H9 (cell line): Measurements from ENCODE around the gene RNF13. TPM values are rescaled to one million over a fixed set of nuclear protein-coding genes. Genes with fewer than 3 reads are reported as not detected.
A peak's percentile ranks its signal among the peaks of the same experiment; 100 is the strongest.

Source experiments
- DNase-seq: peaks from one replicate; pipeline ENCODE4 v3.0.0-alpha.2; 2017
- H2AFZ ChIP-seq: one replicate; pipeline ENCODE4 v1.6.1; 2013; ENCODE audit warnings: mild to moderate bottlenecking, low read length, control low read depth, moderate library complexity
- H2AK5ac ChIP-seq: 2 replicates; pipeline ENCODE4 v1.6.1; 2013; ENCODE audit warnings: low read length, control low read depth, mixed read lengths; ENCODE audit not compliant: insufficient read length
- H2BK120ac ChIP-seq: one replicate; pipeline ENCODE4 v1.6.1; 2013; ENCODE audit warnings: low read depth, mild to moderate bottlenecking, low read length, control low read depth, inconsistent platforms; ENCODE audit not compliant: poor library complexity, severe bottlenecking
- H2BK12ac ChIP-seq: 2 replicates; pipeline ENCODE4 v1.6.1; 2013; ENCODE audit warnings: low read length, control low read depth, mixed read lengths, low read depth; ENCODE audit not compliant: insufficient read length
- H2BK15ac ChIP-seq: 2 replicates; pipeline ENCODE4 v1.6.1; 2013; ENCODE audit warnings: low read depth, low read length, control low read depth
- H2BK20ac ChIP-seq: one replicate; pipeline ENCODE4 v1.6.1; 2013; ENCODE audit warnings: low read depth, mild to moderate bottlenecking, low read length, control low read depth, inconsistent platforms; ENCODE audit not compliant: poor library complexity, severe bottlenecking
- H2BK5ac ChIP-seq: 2 replicates; pipeline ENCODE4 v1.6.1; 2013; ENCODE audit warnings: low read length, control low read depth, mixed read lengths; ENCODE audit not compliant: insufficient read length
- H3K14ac ChIP-seq: 2 replicates; pipeline ENCODE4 v1.6.1; 2013; ENCODE audit warnings: low read length, control low read depth; ENCODE audit not compliant: insufficient read depth
- H3K18ac ChIP-seq: 2 replicates; pipeline ENCODE4 v1.6.1; 2013; ENCODE audit warnings: low read depth, mild to moderate bottlenecking, mixed read lengths, low read length, control low read depth; ENCODE audit not compliant: insufficient read length
- H3K23ac ChIP-seq: 2 replicates; pipeline ENCODE4 v1.6.1; 2013; ENCODE audit warnings: low read length, control low read depth, mixed read lengths, low read depth; ENCODE audit not compliant: insufficient read length
- H3K23me2 ChIP-seq: 2 replicates; pipeline ENCODE4 v1.6.1; 2013; ENCODE audit warnings: low read depth, mild to moderate bottlenecking, mixed read lengths, low read length, control low read depth; ENCODE audit not compliant: insufficient read length, poor library complexity, severe bottlenecking
- H3K27ac ChIP-seq: 2 replicates; pipeline ENCODE4 v1.5.1; 2013; ENCODE audit warnings: low read length, control low read depth, mixed read lengths, low read depth; ENCODE audit not compliant: insufficient read length
- H3K27me3 ChIP-seq: 2 replicates; pipeline ENCODE4 v1.6.1; 2013; ENCODE audit warnings: low read length, control low read depth, inconsistent platforms; ENCODE audit not compliant: insufficient read depth
- H3K4ac ChIP-seq: 2 replicates; pipeline ENCODE4 v1.6.1; 2013; ENCODE audit warnings: low read depth, mild to moderate bottlenecking, control low read depth, inconsistent platforms, low read length, moderate library complexity
- H3K4me1 ChIP-seq: 2 replicates; pipeline ENCODE4 v1.6.1; 2013; ENCODE audit warnings: low read length, control low read depth, inconsistent platforms; ENCODE audit not compliant: insufficient read depth
- H3K4me2 ChIP-seq: 2 replicates; pipeline ENCODE4 v1.6.1; 2013; ENCODE audit warnings: low read length, control low read depth, mixed read lengths; ENCODE audit not compliant: insufficient read length, insufficient read depth
- H3K56ac ChIP-seq: 2 replicates; pipeline ENCODE4 v1.6.1; 2013; ENCODE audit warnings: low read depth, mild to moderate bottlenecking, mixed read lengths, low read length, control low read depth; ENCODE audit not compliant: insufficient read length
- H3K79me1 ChIP-seq: 2 replicates; pipeline ENCODE4 v1.6.1; 2013; ENCODE audit warnings: low read depth, mild to moderate bottlenecking, moderate library complexity, low read length, control low read depth, inconsistent platforms; ENCODE audit not compliant: insufficient read depth, poor library complexity, severe bottlenecking
- H3K79me2 ChIP-seq: 2 replicates; pipeline ENCODE4 v1.6.1; 2013; ENCODE audit warnings: low read length, control low read depth, inconsistent platforms; ENCODE audit not compliant: insufficient read depth
- H3K9ac ChIP-seq: 2 replicates; pipeline ENCODE4 v1.6.1; 2013; ENCODE audit warnings: low read length, control low read depth, mixed read lengths; ENCODE audit not compliant: insufficient read length; ENCODE audit errors: extremely low read depth
- H3K9me3 ChIP-seq: one replicate; pipeline ENCODE4 v1.6.1; 2013; ENCODE audit warnings: low read depth, low read length, inconsistent platforms; ENCODE audit not compliant: control insufficient read depth
- H3T11ph ChIP-seq: one replicate; pipeline ENCODE4 v1.6.1; 2013; ENCODE audit warnings: mild to moderate bottlenecking, low read length, control low read depth, inconsistent platforms
- H4K20me1 ChIP-seq: one replicate; pipeline ENCODE4 v1.6.1; 2013; ENCODE audit not compliant: control insufficient read depth, insufficient read length, insufficient read depth
- H4K5ac ChIP-seq: 2 replicates; pipeline ENCODE4 v1.6.1; 2013; ENCODE audit warnings: low read depth, mild to moderate bottlenecking, mixed read lengths, low read length, control low read depth; ENCODE audit not compliant: insufficient read length
- H4K8ac ChIP-seq: replicated peaks from 2 replicates; pipeline ENCODE4 v1.6.1; 2013; ENCODE audit warnings: low read length, control low read depth, mixed read lengths, low read depth; ENCODE audit not compliant: insufficient read length
- H4K91ac ChIP-seq: 2 replicates; pipeline ENCODE4 v1.6.1; 2013; ENCODE audit warnings: low read depth, mild to moderate bottlenecking, moderate library complexity, mixed read lengths, low read length, control low read depth; ENCODE audit not compliant: insufficient read length
- H3K27ac Mint-ChIP-seq, 3 experiments: 2 replicates in 2 of 3; 3 replicates in 1 of 3; pipeline ENCODE4 v1.8.0; 2020 to 2021; ENCODE audit warnings: mixed read lengths in 3 of 3, mild to moderate bottlenecking in 1 of 3, moderate library complexity in 1 of 3
- H3K27me3 Mint-ChIP-seq: 2 replicates; pipeline ENCODE4 v1.8.0; 2021; ENCODE audit warnings: low read depth, mild to moderate bottlenecking, moderate library complexity, mixed read lengths
- H3K36me3 Mint-ChIP-seq, 3 experiments: 2 replicates in 2 of 3; 3 replicates in 1 of 3; pipeline ENCODE4 v1.8.0; 2020 to 2021; ENCODE audit warnings: low read depth in 3 of 3, mixed read lengths in 3 of 3; ENCODE audit not compliant: insufficient read depth in 1 of 3
- H3K4me1 Mint-ChIP-seq, 2 experiments: 2 replicates each; pipeline ENCODE4 v1.8.0; 2020; ENCODE audit warnings: mixed read lengths in 2 of 2
- H3K4me3 Mint-ChIP-seq, 2 experiments: 2 replicates in 1 of 2; 3 replicates in 1 of 2; pipeline ENCODE4 v1.8.0; 2020 to 2021; ENCODE audit warnings: mild to moderate bottlenecking in 2 of 2, mixed read lengths in 2 of 2, moderate library complexity in 1 of 2
- H3K9me3 Mint-ChIP-seq, 2 experiments: 2 replicates in 1 of 2; 3 replicates in 1 of 2; pipeline ENCODE4 v1.8.0; 2020; ENCODE audit warnings: mild to moderate bottlenecking in 2 of 2, mixed read lengths in 2 of 2, moderate library complexity in 1 of 2
- WGBS: extraction: QIAGEN DNeasy Blood & Tissue Kit; methylation state at CpG from one replicate; pipeline ENCODE4 v1.1.7; 2013; ENCODE audit warnings: missing lambda C conversion rate, low lambda C conversion rate, mixed read lengths; ENCODE audit not compliant: insufficient read length; ENCODE audit errors: extremely low coverage; 5-methylcytosine and 5-hydroxymethylcytosine counted together
- total RNA-seq: library from RNA; stranded (reverse); gene quantifications from 2 replicates; pipeline ENCODE4 v1.2.1, GENCODE V29; 2021
- TF ChIP-seq, protein P1 (sequence below): fragments of 200-600 bp; sonication (generic); conservative IDR thresholded peaks from 3 replicates; pipeline ENCODE4 v1.8.0; 2021; ENCODE audit warnings: antibody characterized with exemption, mild to moderate bottlenecking

RNF13 gene
- total RNA-seq, 1 experiment from 2014 or later, result 23.4 TPM

DNA sequence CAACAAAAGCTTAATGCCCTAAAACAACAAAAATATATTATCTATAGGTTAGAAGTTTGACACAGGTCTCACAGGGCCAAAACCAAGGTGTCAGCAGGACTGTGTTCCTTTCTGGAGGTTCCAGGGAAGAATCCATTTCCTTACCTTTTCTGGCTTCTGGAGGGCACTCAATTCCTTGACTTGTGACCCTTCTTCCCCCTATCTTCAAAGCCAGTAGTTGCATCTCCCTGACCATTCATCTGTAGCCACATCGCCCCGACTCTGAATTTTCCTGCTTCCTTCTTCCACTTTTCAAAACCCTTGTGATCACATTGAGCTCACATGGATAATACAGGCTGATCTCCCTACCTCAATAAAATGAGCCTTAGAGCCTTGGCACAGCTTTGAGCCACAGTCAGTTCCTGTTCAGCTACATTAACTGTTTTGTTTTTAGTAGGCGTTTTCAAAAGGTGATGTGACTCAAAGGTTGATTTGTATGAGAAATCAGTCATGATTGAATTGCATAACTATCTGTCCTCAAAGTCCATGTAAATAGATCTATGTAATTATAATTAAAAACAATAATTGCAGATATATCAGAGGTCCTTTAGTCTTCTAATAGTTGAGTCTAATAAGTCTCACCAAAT is 145.3 kb downstream of the RNF13 start:
- no peak overlapping the region for H3K4me3 Mint-ChIP-seq
- no peaks in the 10 kb centered on the region for H3K27me3 ChIP-seq
- no CpG with 5 or more reads among the region's 3 CpGs for WGBS
- no peak overlapping the region for H2BK120ac ChIP-seq
- no peaks in the 10 kb centered on the region for H3K27me3 Mint-ChIP-seq
- H3K4ac ChIP-seq, result no peak overlapping the region
- no peak overlapping the region for H2BK5ac ChIP-seq
- H3K36me3 Mint-ChIP-seq, result peaks cover 6 to 15% (median 14%) of the 10 kb centered on the region in 3 experiments; a peak in 6 of 7 replicates
- H2BK15ac ChIP-seq, result no peak overlapping the region
- no peak overlapping the region for H3K18ac ChIP-seq
- H2BK12ac ChIP-seq, result no peak overlapping the region
- no peak overlapping the region for H3K9ac ChIP-seq
- H3T11ph ChIP-seq, result no peak overlapping the region
- H4K5ac ChIP-seq, result no peak overlapping the region
- H3K9me3 Mint-ChIP-seq, result no peaks in the 10 kb centered on the region
- no peaks in the 10 kb centered on the region for H3K79me2 ChIP-seq
- DNase-seq, result no peak
- H3K23ac ChIP-seq, result no peak overlapping the region
- H4K20me1 ChIP-seq, result no peaks in the 10 kb centered on the region
- H3K23me2 ChIP-seq, result no peaks in the 10 kb centered on the region
- no peak overlapping the region for H4K91ac ChIP-seq
- H3K27ac ChIP-seq, result no peak overlapping the region
- no peak overlapping the region for H3K56ac ChIP-seq
- H2BK20ac ChIP-seq, result no peak overlapping the region
- H3K4me2 ChIP-seq, result no peak overlapping the region
- no peak overlapping the region for H3K14ac ChIP-seq
- peaks cover 15 to 22% of the 10 kb centered on the region in 2 experiments for H3K4me1 Mint-ChIP-seq
- H3K9me3 ChIP-seq, result no peaks in the 10 kb centered on the region
- no peak overlapping the region for H2AK5ac ChIP-seq
- TF ChIP-seq, protein P1, sequence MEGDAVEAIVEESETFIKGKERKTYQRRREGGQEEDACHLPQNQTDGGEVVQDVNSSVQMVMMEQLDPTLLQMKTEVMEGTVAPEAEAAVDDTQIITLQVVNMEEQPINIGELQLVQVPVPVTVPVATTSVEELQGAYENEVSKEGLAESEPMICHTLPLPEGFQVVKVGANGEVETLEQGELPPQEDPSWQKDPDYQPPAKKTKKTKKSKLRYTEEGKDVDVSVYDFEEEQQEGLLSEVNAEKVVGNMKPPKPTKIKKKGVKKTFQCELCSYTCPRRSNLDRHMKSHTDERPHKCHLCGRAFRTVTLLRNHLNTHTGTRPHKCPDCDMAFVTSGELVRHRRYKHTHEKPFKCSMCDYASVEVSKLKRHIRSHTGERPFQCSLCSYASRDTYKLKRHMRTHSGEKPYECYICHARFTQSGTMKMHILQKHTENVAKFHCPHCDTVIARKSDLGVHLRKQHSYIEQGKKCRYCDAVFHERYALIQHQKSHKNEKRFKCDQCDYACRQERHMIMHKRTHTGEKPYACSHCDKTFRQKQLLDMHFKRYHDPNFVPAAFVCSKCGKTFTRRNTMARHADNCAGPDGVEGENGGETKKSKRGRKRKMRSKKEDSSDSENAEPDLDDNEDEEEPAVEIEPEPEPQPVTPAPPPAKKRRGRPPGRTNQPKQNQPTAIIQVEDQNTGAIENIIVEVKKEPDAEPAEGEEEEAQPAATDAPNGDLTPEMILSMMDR, result peak; percentile 50
- H4K8ac ChIP-seq, result no peak overlapping the region
- H3K79me1 ChIP-seq, result no peaks in the 10 kb centered on the region
- H2AFZ ChIP-seq, result no peak overlapping the region
- no peaks in the 10 kb centered on the region for H3K4me1 ChIP-seq
- H3K27ac Mint-ChIP-seq, result peak overlapping the region in 2 of 3 experiments; percentile 3 to 69; a peak in 3 of 7 replicates
